Measurements from ENCODE around the gene IL37. TPM values are rescaled to one million over a fixed set of nuclear protein-coding genes. Genes with fewer than 3 reads are reported as not detected.
"Not testable (repeated sequence)": the region's sequence is repeated elsewhere in the genome, so short reads cannot be mapped to it uniquely, and the experiment has no call there.

IL37 gene
- total RNA-seq, 2 experiments from 2014 or later, result 0.33 to 0.48 TPM

- H3K4me1 Mint-ChIP-seq; H3K36me3 Mint-ChIP-seq (ENCODE audit: low read depth); DNase-seq; H3K9me3 Mint-ChIP-seq; POLR2A ChIA-PET; H3K27ac Mint-ChIP-seq; H3K4me3 Mint-ChIP-seq: not testable (repeated sequence)
- CTCF ChIA-PET, result interaction anchor here (2.6 kb wide), 1 partner anchor 40 kb away, joined by 12 read pairs; no protein-coding TSS in a partner anchor
- H3K27me3 Mint-ChIP-seq, result peaks cover 14% of the 10 kb centered on the region
Observed at GRCh38 chr2:112901431-112902065, 9.4 kb upstream of the IL37 start.

DNA sequence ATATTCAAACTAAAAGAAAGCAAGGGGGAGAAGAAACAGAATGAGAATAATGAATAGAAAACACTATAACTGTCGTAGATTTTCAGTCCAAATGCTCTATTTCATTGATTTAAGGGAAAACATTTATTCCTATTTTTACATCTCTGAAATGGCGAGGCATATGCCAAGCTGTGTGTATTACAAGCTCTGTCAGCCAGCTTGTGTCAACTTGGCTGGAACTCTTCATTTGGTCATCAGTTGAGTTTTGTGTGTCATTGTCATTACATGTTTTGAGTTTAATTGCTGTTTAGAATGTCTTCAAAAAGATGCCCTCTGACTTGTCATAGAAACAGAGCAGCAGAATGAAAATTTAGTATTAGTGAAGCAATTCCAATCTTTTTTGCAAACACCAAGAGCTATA is 8.1 kb upstream of the IL37 start:
- no peak overlapping the region for H3K27ac Mint-ChIP-seq
- H3K4me3 Mint-ChIP-seq, result no peak overlapping the region
- ChIA-PET CTCF (interaction anchor here (1.5 to 2.6 kb wide), 3 partner anchors 17 to 175 kb away, joined by 3 to 12 read pairs (median 8); no protein-coding TSS in a partner anchor), POLR2A (no interaction called here)
- peaks cover 9% of the 10 kb centered on the region for H3K27me3 Mint-ChIP-seq
- no peak for DNase-seq
- no peaks in the 10 kb centered on the region for H3K36me3 Mint-ChIP-seq (ENCODE audit: low read depth)
- H3K9me3 Mint-ChIP-seq, result peaks cover 3% of the 10 kb centered on the region
- H3K4me1 Mint-ChIP-seq, result peaks cover 3% of the 10 kb centered on the region

DNA sequence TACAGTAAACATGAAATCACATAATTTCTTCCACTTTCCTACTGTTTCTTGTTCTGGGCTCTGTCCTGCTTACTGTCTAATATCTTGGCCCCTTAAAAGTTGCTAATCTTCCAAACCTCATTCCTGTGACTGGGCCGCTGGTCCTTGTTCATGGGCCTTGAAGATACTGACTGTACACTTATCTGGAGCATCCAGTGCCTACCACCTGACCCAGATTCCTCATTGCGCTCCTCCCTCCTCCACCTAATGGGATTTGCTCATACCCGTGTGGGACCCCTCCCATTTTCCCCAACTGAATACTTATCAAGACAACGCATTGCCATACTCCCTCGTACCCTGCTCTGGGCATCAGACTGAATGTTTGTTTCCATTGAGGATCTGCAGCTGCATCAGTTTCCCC is 6.1 kb upstream of the IL37 start:
- peaks cover 3% of the 10 kb centered on the region for H3K4me1 Mint-ChIP-seq
- ChIA-PET CTCF (interaction anchor here (0.7 to 1.9 kb wide), 6 partner anchors 11 to 54 kb away, joined by 3 to 6 read pairs (median 4); no protein-coding TSS in a partner anchor), POLR2A (no interaction called here)
- no peak for DNase-seq
- H3K27me3 Mint-ChIP-seq, result peaks cover 2% of the 10 kb centered on the region
- no peak overlapping the region for H3K4me3 Mint-ChIP-seq
- no peak overlapping the region for H3K27ac Mint-ChIP-seq
- H3K9me3 Mint-ChIP-seq, result peaks cover 4% of the 10 kb centered on the region
- H3K36me3 Mint-ChIP-seq (ENCODE audit: low read depth), result no peaks in the 10 kb centered on the region

DNA sequence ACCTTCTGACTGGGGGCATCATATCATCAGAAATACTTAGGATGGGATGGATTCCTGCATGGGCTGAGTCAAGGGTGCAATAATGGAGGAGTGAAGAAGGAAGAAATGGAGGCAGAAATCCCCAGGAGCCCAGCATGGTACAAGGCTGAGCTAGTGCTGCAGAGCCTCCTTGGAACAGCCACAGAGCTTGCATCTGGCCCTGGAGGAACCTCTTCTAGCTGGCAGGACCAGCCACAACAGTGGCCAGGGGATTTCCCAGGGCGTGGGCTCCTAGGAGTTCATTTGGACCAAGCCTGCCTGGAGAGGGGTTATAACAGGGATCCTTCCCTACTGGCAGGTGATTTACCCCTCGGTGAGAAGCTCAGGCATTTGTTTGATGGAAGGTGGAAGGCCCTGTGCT is 4.7 kb upstream of the IL37 start:
- Mint-ChIP-seq H3K9me3 (peaks cover 4% of the 10 kb centered on the region), H3K27me3 (peaks cover 2% of the 10 kb centered on the region), H3K4me1 (peaks cover 3% of the 10 kb centered on the region), H3K4me3 (no peak overlapping the region), H3K27ac (no peak overlapping the region), H3K36me3 (ENCODE audit: low read depth) (no peaks in the 10 kb centered on the region)
- ChIA-PET POLR2A (no interaction called here), CTCF (interaction anchor here (1.9 kb wide), 1 partner anchor 35 kb away, joined by 6 read pairs; no protein-coding TSS in a partner anchor)
- DNase-seq, result no peak

- peaks cover 2% of the 10 kb centered on the region for H3K27me3 Mint-ChIP-seq
- POLR2A ChIA-PET, result no interaction called here
- H3K4me1 Mint-ChIP-seq, result peaks cover 3% of the 10 kb centered on the region
- CTCF ChIA-PET, result no interaction called here
- no peak overlapping the region for H3K4me3 Mint-ChIP-seq
- H3K9me3 Mint-ChIP-seq, result peaks cover 4% of the 10 kb centered on the region
- H3K27ac Mint-ChIP-seq, result no peak overlapping the region
- H3K36me3 Mint-ChIP-seq (ENCODE audit: low read depth), result no peaks in the 10 kb centered on the region
- DNase-seq, result no peak
Observed at GRCh38 chr2:112907001-112907949, 3.7 kb upstream of the IL37 start.

GRCh38 chr2:112908559-112908958 is 2.4 kb upstream of the IL37 start:
- DNase-seq; H3K36me3 Mint-ChIP-seq (ENCODE audit: low read depth); H3K9me3 Mint-ChIP-seq; H3K4me1 Mint-ChIP-seq; H3K27ac Mint-ChIP-seq; H3K27me3 Mint-ChIP-seq; H3K4me3 Mint-ChIP-seq; POLR2A ChIA-PET; CTCF ChIA-PET: not testable (repeated sequence)

GRCh38 chr2:112910219-112910618 is 746 bp upstream of the IL37 start:
- DNase-seq, result no peak
- POLR2A ChIA-PET, result no interaction called here
- Mint-ChIP-seq H3K27ac (no peak overlapping the region), H3K27me3 (peaks cover 2% of the 10 kb centered on the region), H3K4me1 (peaks cover 6% of the 10 kb centered on the region), H3K36me3 (ENCODE audit: low read depth) (no peaks in the 10 kb centered on the region), H3K4me3 (no peak overlapping the region), H3K9me3 (peaks cover 4% of the 10 kb centered on the region)
- CTCF ChIA-PET, result interaction anchor here (1.2 kb wide), 1 partner anchor 31 kb away, joined by 3 read pairs; no protein-coding TSS in a partner anchor

DNA sequence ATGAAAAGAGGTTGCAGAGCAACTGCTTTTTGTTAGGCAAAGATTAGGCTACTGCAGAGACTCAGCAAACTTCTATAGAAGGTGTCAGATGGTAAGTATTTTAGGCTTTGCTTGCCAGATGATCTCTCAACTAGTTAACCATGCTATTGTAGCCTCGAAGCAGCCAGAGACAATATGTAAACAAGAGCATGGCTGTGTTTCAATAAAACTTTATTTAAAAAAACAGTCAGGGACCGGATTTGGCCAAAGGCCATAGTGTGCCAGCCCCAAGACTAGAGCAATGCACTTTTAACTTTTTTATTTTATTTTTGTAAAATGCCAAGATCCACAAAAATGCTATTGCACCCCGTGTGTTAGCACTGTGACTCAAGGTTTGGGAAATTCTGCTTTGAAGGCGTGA is 1.4 kb downstream of the IL37 start:
- Mint-ChIP-seq H3K27ac (no peak overlapping the region), H3K36me3 (ENCODE audit: low read depth) (no peaks in the 10 kb centered on the region), H3K4me3 (no peak overlapping the region), H3K9me3 (peaks cover 4% of the 10 kb centered on the region), H3K4me1 (peaks cover 23% of the 10 kb centered on the region), H3K27me3 (peaks cover 2% of the 10 kb centered on the region)
- POLR2A ChIA-PET, result no interaction called here
- CTCF ChIA-PET, result no interaction called here
- DNase-seq, result no peak

DNA sequence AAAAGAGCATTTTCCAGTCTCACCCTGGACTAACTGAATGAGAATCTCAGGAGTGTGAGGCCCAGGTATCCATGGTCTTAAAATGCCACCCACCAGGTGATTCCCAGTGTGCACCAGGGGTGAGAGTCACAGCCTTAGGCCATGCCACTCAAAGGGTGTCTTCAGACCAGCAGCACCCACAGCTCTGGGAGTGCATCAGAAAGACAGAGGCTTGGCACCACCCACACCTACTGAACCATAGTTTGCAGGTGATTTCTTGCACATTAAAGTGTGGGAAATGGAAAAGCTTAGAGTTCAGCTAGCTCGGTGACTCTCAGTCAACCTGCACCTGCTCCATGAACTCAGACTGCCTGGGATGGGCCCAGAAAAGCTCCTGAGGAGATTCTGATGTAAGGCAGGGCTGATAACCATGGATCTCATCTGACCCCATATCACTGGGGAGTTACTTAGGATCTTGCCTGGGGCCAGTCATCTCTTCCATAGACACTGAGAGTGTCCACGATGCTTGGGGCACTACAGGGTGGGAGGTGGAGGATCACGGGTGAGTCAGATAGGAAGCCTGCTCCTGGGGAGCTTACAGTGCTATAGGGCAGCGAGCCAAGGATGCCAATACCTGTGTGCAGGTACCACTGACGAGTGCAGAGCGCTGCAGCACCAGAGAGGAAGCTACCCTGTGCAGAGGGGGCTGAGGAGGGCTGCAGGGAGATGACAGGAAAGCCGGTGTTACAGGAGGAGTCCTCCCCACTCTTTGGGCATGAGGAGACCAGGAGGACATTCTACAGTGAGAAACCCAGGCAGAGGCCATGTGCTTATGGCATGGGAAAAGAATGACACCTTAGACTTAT is 4.6 kb downstream of the IL37 start:
- H3K9me3 Mint-ChIP-seq, result no peaks in the 10 kb centered on the region
- DNase-seq, result no peak
- no peaks in the 10 kb centered on the region for H3K27me3 Mint-ChIP-seq
- H3K4me3 Mint-ChIP-seq, result no peak overlapping the region
- H3K27ac Mint-ChIP-seq, result peak overlapping the region; percentile 53
- H3K4me1 Mint-ChIP-seq, result peaks cover 28% of the 10 kb centered on the region
- ChIA-PET CTCF (interaction anchor here (0.8 to 3.6 kb wide), 4 partner anchors 11 to 44 kb away, joined by 3 to 20 read pairs (median 3); no protein-coding TSS in a partner anchor), POLR2A (interaction anchor here (0.6 to 2.2 kb wide), 2 partner anchors 9 to 166 kb away, joined by 3 to 4 read pairs; no protein-coding TSS in a partner anchor)
- no peaks in the 10 kb centered on the region for H3K36me3 Mint-ChIP-seq (ENCODE audit: low read depth)

DNA sequence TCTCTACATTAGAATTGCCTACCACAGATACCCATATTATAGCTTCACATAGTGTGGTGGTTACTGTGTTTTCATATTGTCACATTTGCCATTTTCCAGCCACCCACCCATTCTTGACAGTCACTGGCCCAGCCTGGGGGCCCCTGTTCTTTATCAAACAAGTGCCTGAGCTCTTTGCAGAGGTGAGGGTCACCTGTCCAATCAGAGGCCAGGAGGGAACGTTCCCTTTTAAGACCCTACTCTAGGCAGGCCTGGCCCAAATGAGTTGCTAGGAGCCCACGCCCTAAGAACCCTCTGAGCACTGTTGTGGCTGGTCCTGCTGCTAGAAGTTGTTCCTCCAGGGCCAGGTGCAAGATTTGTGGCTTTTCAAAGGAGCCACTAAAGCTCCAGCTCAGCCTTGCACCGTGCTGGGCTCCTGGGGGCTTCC is 5.2 kb downstream of the IL37 start:
- no peak for DNase-seq
- Mint-ChIP-seq H3K27me3 (no peaks in the 10 kb centered on the region), H3K36me3 (ENCODE audit: low read depth) (no peaks in the 10 kb centered on the region), H3K27ac (peak overlapping the region; percentile 53), H3K4me1 (peaks cover 34% of the 10 kb centered on the region), H3K4me3 (no peak overlapping the region), H3K9me3 (no peaks in the 10 kb centered on the region)
- ChIA-PET CTCF (interaction anchor here (0.8 to 3.6 kb wide), 3 partner anchors 12 to 43 kb away, joined by 3 to 20 read pairs (median 3); no protein-coding TSS in a partner anchor), POLR2A (interaction anchor here (2.2 kb wide), 1 partner anchor 166 kb away, joined by 4 read pairs; no protein-coding TSS in a partner anchor)

DNA sequence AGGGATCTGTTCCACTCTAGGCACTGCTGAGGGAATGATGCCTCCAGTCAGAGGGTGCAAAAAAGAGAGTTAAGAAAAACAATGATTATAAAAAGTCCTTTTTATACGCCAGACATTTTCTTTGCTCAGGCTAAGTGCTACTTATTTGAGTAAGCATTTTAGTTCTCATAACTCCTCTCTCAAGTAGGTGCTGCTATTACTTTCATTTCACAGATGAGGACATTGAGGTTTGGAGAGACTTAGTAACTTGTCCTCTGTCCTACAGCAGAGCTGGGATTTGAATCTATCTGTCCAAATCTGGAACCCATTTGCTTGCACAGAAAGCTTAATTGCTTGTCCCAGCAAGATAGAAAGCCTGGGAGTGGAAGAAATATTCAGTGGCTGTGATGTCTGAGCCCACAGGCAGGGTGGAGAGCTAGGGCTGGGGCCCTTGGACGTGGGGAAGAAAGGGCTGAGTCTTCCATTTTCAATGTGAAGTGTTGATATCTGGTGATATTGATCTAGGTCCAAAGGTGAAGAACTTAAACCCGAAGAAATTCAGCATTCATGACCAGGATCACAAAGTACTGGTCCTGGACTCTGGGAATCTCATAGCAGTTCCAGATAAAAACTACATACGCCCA is 5.8 kb downstream of the IL37 start:
- Mint-ChIP-seq H3K9me3 (no peaks in the 10 kb centered on the region), H3K4me1 (peaks cover 39% of the 10 kb centered on the region), H3K27ac (peak overlapping the region; percentile 53), H3K27me3 (no peaks in the 10 kb centered on the region), H3K4me3 (no peak overlapping the region), H3K36me3 (ENCODE audit: low read depth) (no peaks in the 10 kb centered on the region)
- ChIA-PET POLR2A (interaction anchor here (2.2 kb wide), 1 partner anchor 167 kb away, joined by 4 read pairs; no protein-coding TSS in a partner anchor), CTCF (interaction anchor here (0.8 to 3.6 kb wide), 3 partner anchors 12 to 42 kb away, joined by 3 to 20 read pairs (median 3); no protein-coding TSS in a partner anchor)
- no peak for DNase-seq

GRCh38 chr2:112917856-112918255 is 6.9 kb downstream of the IL37 start:
- Mint-ChIP-seq H3K9me3 (no peaks in the 10 kb centered on the region), H3K36me3 (ENCODE audit: low read depth) (no peaks in the 10 kb centered on the region), H3K27ac (no peak overlapping the region), H3K4me3 (no peak overlapping the region), H3K27me3 (no peaks in the 10 kb centered on the region), H3K4me1 (peaks cover 42% of the 10 kb centered on the region)
- POLR2A ChIA-PET, result no interaction called here
- CTCF ChIA-PET, result interaction anchor here (3.6 kb wide), 1 partner anchor 23 kb away, joined by 20 read pairs; no protein-coding TSS in a partner anchor
- no peak for DNase-seq
